HG02840 (cell line): Measurements from ENCODE around the gene PLA2G4C.
"Not testable (repeated sequence)": the region's sequence is repeated elsewhere in the genome, so short reads cannot be mapped to it uniquely, and the experiment has no call there.

Experiments used
- ATAC-seq: cut with Tn5 transposase; IDR thresholded peaks from one replicate; pipeline ENCODE4 v1.9.1; 2021; ENCODE audit warnings: mild to moderate bottlenecking, moderate library complexity, moderate number of reproducible peaks; ENCODE audit not compliant: unreplicated experiment, low FRiP score

The PLA2G4C gene

DNA sequence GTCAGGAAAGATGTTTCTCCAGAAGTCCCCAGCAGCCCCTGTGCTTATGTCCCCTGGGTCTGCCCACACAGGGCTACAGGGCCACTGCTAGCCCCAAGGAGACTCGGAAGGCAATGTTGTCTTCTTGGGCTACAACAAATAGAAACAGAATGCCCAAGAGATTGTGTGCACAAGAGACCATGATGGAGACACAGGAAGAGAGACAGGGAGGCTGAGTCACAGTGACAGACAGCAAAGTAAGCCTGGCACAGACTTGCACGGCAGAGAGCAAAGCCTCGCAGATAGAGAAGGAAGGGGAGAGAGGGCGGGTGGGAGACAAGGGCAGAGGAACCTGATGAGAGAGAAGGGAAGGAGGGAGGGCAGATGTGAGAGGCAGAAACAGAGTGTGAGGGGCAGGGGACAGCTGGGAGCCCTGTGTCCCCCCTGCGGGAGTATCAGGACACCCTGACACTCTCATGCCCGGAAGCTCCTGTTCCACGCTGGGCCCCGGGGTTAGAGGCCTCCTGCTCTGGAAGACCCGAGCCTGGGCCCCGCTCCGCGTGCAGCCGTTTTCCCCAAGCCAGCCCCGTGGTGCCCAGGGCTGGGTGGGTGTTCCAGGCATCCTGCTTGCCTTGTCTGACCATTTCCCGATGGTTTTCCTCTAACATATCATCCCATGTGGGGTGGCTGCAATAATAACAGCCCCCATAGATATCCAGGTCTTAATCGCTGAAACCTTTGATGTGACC is 2.7 kb upstream of the PLA2G4C start:
- no peak for ATAC-seq

- no peak for ATAC-seq
Observed at GRCh38 chr19:48111280-48111679, 663 bp upstream of the PLA2G4C start.

GRCh38 chr19:48108997-48109782 is 1.4 kb downstream of the PLA2G4C start:
- no peak for ATAC-seq

DNA sequence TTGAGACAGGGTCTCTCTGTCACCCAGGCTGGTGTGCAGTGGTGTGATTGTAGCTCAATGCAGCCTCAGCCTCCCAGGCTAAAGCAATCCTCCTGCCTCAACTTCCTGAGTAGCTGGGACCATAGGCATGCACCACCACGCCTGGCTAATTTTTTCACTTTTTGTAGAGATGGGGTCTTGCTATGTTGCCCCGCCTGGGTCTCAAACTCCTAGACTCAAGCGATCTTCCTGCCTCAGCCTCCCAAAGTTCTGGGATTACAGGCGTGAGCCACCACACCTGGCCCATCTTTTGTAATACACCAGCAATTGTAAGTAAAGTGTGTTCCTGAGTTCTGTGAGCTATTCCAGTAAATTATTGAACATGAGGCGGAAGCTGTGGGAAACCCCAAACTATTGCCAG is 6.7 kb downstream of the PLA2G4C start:
- ATAC-seq, result no peak

GRCh38 chr19:48102870-48103751 is 7.5 kb downstream of the PLA2G4C start:
- ATAC-seq, result no peak

DNA sequence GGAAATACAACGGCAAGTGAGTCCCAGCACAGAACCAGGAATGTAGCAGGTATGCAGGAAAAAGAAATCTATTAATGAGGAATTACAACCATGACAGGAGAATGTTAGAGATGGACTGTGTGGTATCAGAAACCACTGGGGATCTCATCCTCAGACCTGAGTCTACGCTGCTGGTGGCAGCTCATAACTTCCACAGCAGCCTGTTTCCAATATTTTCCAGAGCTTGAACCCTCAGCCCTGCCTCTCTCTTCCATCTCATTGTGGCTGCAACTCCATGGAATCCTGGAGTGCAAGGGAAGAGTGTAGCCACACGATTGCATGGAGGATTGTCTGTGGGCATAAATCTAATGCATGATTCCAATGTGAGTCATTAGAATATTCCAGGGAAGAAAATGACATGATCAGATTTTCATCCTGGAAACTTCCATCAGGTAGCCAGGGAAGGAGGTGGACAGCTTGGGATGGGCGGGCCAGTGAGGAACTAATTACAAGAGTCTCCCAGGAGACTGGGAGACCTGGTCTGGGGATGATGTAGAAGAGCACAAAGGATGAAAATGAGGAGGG is 14.9 kb downstream of the PLA2G4C start:
- no peak for ATAC-seq

GRCh38 chr19:48094855-48095203 is 15.8 kb downstream of the PLA2G4C start:
- ATAC-seq, result no peak

- ATAC-seq, result no peak
Observed at GRCh38 chr19:48094129-48094854, 16.3 kb downstream of the PLA2G4C start.

DNA sequence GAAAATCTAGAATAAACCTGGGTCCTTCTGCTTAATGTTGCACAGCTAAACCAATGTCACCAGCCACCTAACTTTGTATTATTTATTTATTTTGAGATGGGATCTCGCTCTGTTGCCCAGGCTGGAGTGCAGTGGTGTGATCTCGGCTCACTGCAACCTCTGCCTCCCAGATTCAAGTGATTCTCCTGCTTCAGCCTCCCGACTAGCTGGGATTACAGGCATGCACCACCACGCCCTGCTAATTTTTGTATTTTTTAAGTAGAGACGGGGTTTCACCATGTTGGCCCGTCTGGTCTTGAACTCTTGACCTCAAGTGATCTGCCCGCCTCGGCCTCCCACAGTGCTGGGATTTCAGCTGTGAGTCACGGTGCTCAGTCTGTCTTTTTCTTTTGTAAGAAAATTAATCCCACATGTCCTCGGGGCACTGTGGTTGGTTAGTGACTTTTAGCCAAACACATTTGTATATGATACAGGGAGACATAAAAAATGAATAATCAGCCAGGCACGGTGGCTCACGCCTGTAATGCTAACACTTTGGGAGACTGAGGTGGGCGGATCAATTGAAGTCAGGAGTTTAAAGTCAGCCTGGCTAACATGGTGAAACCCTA is 19.4 kb downstream of the PLA2G4C start:
- not testable (repeated sequence) for ATAC-seq

- ATAC-seq, result no peak
Observed at GRCh38 chr19:48090281-48090802, 20.3 kb downstream of the PLA2G4C start.

DNA sequence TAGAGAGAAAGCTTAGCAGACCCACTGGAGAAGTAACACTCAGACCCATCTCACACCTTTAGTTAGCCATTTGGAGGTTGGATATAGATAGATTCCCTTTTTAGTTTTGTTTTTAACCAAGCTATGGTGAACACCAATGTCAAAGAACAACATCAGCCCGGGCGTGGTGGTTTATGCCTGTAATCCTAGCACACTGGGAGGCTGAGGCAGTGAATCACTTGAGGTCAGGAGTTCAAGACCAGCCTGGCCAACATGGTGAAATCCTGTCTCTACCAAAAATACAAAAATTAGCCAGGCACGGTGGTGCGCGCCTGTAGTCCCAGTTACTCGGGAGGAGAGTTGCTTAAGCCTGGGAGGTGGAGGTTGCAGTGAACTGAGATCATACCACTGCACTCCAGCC is 21.6 kb downstream of the PLA2G4C start:
- ATAC-seq, result not testable (repeated sequence)

- no peak for ATAC-seq
Observed at GRCh38 chr19:48085904-48086864, 24.4 kb downstream of the PLA2G4C start.

DNA sequence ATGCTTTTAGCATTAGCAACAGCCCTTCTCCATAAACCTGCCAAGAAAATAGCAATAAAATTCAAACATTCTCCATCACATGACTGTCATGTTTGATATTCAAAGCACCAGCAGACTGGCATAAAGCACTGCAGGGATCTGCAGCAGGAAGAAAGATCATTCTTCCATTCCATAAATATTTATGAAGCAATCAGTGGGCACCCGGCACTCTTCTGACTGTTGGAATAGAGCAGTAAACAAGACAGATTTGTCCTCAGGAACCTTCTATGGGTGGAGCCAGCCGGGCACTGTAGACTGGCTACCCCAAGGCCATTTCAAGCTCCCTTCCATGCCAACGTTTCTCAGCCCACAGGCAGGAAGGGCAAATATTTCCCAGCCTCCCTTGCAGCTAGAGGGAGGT is 25.5 kb downstream of the PLA2G4C start:
- ATAC-seq, result no peak

GRCh38 chr19:48081106-48081505 is 29.5 kb downstream of the PLA2G4C start:
- no peak for ATAC-seq

DNA sequence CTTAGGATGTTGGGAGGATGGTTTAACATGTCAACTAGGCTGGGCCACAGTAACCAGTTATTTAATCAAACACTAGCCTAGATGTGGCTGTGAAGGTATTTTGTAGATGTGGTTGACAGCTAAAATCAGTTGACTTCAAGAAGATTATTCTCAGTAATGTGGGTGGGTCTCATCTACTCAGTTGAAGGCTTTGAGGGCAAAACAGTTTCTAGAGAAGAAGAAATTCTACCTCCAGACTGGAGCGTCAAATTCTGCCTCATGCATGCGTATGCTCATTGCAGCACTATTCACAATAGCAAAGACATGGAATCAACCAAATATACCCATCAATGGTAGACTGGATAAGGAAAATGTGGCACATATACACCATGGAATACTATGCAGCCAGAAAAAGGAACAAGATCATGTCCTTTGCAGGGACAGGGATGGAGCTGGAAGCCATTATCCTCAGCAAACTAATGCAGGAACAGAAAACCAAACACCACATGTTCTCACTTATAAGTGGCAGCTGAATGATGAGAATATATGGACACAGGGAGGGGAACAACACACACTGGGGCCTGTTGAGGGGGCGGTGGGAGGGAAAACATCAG is 40.3 kb downstream of the PLA2G4C start:
- not testable (repeated sequence) for ATAC-seq

DNA sequence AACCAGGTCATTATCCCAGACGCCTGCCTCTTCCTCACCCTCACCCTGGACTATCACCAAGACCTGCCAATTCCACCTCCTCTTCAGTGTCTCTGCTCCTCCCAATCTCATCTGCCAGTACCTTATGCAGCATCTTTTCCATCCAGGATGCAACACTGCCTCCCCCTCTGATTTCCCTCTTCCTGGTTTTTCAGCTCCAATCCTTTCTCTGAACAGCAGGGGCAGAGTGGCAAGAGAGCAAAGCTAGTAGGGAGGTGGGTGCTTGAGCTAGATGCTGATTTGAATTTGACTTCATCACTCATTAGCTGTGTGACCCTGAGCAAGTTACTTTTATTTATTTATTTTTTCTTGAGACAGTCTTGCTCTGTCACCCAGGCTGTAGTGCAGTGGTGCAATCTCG is 41.2 kb downstream of the PLA2G4C start:
- ATAC-seq, result no peak

DNA sequence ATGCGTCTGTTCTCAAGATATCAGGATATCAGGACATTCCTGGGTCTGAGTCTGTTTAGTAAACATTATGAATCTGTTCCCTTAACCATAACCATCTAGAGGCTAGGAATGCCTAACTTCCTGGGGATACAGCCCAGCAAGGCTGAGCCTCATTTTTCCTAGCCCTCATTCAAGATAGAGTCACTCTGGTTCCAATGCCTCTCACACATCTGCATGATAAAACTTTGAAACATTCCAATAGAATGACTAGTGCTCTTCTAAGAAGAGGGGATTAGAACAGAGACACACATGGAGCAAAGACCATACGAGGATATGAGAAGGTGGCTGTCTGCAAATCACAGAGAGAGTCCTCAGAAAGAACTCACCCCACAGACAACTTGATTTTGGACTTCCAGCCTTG is 46.1 kb downstream of the PLA2G4C start:
- no peak for ATAC-seq
